ENCODE measurements around the gene MPPED2. TPM values are rescaled to one million over a fixed set of nuclear protein-coding genes. Genes with fewer than 3 reads are reported as not detected.

The MPPED2 gene
- total RNA-seq, 1 donor from 2014 or later: not detected

- no peak for DNase-seq (ENCODE audit: extremely low read depth, low read depth, low spot score)
Measured at GRCh38 chr11:30488304-30488998, 97.7 kb downstream of the MPPED2 start.

GRCh38 chr11:30487200-30487898 lies 98.8 kb downstream of the MPPED2 start:
- no peak for DNase-seq (ENCODE audit: extremely low read depth, low read depth, low spot score)

- DNase-seq (ENCODE audit: extremely low read depth, low read depth, low spot score): no peak
Measured at GRCh38 chr11:30485756-30486155, 100.4 kb downstream of the MPPED2 start.

- DNase-seq (ENCODE audit: extremely low read depth, low read depth, low spot score): no peak
Measured at GRCh38 chr11:30485222-30485621, 100.9 kb downstream of the MPPED2 start.

GRCh38 chr11:30483056-30483455 lies 103.1 kb downstream of the MPPED2 start:
- DNase-seq (ENCODE audit: extremely low read depth, low read depth, low spot score): no peak

- DNase-seq (ENCODE audit: extremely low read depth, low read depth, low spot score): no peak
Measured at GRCh38 chr11:30481796-30482195, 104.4 kb downstream of the MPPED2 start.

DNA sequence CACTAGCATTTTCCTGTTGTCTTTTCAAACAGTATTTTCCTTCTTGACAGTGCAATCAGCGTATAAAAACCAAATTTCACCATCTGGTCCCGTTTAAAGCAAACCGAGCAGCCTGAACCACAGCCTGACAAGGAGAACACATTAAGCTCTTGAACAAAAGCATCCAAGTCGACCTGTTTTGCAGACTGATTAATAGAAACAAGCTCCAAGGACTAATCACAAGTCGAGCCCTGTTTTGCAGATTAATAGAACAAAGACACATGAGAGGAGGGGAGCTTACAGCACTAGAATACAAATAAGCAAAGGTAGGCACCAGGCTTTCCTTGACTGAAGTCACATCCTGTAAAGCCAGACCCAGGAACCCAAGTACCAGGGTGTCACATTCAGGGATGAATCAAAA lies 104.8 kb downstream of the MPPED2 start:
- no peak for DNase-seq (ENCODE audit: extremely low read depth, low read depth, low spot score)

DNA sequence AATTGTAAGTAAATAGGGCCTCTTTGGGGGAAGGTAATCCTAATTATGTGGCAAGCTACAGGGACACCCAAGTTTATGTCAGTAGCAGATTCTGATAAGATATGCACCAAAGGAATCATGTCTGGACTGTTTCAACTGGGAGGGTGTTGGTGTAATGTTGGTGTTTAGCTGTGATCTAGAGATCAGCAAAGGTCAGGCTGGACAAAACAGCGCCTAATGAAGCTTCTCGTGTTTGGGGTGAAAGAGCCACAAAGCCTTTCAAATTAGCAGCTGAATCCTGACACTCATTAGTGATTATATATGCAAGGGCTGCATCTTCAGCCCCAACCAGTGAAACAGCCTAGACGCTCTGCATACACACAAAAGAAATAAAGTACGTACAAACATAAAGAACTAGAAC lies 106.3 kb downstream of the MPPED2 start:
- no peak for DNase-seq (ENCODE audit: extremely low read depth, low read depth, low spot score)

GRCh38 chr11:30478923-30479322 lies 107.2 kb downstream of the MPPED2 start:
- no peak for DNase-seq (ENCODE audit: extremely low read depth, low read depth, low spot score)

- DNase-seq (ENCODE audit: extremely low read depth, low read depth, low spot score): no peak
Measured at GRCh38 chr11:30477061-30477460, 109.1 kb downstream of the MPPED2 start.

- no peak for DNase-seq (ENCODE audit: extremely low read depth, low read depth, low spot score)
Measured at GRCh38 chr11:30474151-30474954, 111.8 kb downstream of the MPPED2 start.

DNA sequence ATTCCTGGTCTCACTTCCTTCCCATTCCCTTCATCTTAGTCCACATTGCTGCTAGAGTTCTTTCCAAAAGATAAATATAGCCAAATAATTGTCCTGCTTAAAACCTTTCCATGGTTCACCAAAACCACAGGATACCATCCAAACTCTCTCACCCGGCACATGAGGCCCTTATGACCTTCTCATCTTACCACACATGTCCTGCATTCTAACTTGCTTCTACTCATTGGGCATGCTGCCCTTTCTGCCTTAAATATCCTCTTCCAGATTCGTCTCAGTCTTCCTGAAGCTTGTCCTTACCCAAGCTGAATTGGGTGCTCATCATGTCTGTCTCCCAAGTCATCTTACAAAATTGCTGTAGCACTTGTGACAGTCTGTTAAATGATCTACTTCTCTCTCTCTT lies 114.9 kb downstream of the MPPED2 start:
- DNase-seq (ENCODE audit: extremely low read depth, low read depth, low spot score): no peak

- no peak for DNase-seq (ENCODE audit: extremely low read depth, low read depth, low spot score)
Measured at GRCh38 chr11:30468881-30469280, 117.3 kb downstream of the MPPED2 start.

DNA sequence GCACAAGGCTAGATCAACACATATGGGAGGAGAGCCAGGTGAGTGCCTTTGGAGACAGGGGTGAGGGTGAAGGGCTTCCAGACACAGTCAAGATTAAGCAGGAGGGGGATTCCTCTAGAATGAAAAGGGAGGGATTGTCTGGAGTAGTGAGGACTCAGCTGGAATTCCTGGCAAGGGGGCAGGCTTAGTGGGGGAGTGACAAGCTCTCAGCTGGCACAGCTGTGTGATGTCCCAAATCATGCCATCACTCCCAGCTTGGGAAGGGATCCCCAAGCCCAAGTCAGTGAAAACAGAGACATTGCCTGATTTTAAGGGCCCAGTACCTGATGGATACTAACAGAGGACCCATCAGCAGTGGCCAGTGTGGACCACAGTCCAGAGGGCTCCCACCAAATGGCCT lies 119.0 kb downstream of the MPPED2 start:
- DNase-seq (ENCODE audit: extremely low read depth, low read depth, low spot score): no peak

DNA sequence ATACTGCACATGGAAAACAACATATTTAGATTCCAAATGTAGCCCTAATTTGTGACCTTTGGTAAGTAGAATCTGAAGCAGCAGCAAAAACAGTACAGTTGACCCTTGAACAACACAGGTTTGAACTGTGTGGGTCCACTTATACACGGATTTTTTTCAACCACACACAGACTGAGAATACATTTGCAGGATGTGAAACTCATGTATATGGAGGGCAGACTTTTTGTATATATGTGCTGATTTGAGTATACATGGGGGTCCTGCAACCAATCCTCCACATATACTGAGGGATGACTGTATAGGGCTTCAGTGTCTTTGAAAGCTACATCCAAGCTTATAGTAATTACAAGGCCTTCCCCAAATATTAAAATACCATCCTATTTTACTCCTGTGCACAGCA lies 120.5 kb downstream of the MPPED2 start:
- no peak for DNase-seq (ENCODE audit: extremely low read depth, low read depth, low spot score)

GRCh38 chr11:30465192-30465591 lies 121.0 kb downstream of the MPPED2 start:
- no peak for DNase-seq (ENCODE audit: extremely low read depth, low read depth, low spot score)

GRCh38 chr11:30463266-30463665 lies 122.9 kb downstream of the MPPED2 start:
- DNase-seq (ENCODE audit: extremely low read depth, low read depth, low spot score): no peak

- DNase-seq (ENCODE audit: extremely low read depth, low read depth, low spot score): no peak
Measured at GRCh38 chr11:30462421-30462820, 123.7 kb downstream of the MPPED2 start.

GRCh38 chr11:30459821-30460220 lies 126.3 kb downstream of the MPPED2 start:
- DNase-seq (ENCODE audit: extremely low read depth, low read depth, low spot score): no peak

GRCh38 chr11:30459306-30459705 lies 126.8 kb downstream of the MPPED2 start:
- no peak for DNase-seq (ENCODE audit: extremely low read depth, low read depth, low spot score)

GRCh38 chr11:30458541-30458940 lies 127.6 kb downstream of the MPPED2 start:
- no peak for DNase-seq (ENCODE audit: extremely low read depth, low read depth, low spot score)

- no peak for DNase-seq (ENCODE audit: extremely low read depth, low read depth, low spot score)
Measured at GRCh38 chr11:30457087-30457486, 129.1 kb downstream of the MPPED2 start.

All from glomerular endothelial cell (primary cell).